HG03565 (cell line): ENCODE data around the gene CEP104.

ENCODE experiments used
- ATAC-seq: cut with Tn5 transposase; IDR thresholded peaks from one replicate; pipeline ENCODE4 v1.9.1; 2021; ENCODE audit warnings: mild to moderate bottlenecking, moderate library complexity; ENCODE audit not compliant: unreplicated experiment

CEP104 gene

GRCh38 chr1:3894626-3895278 is 37.7 kb upstream of the CEP104 start:
- ATAC-seq: no peak

- ATAC-seq: no peak
These were observed 36.2 kb upstream of the CEP104 start for GRCh38 chr1:3893190-3893589.

- ATAC-seq: no peak
These were observed 35.7 kb upstream of the CEP104 start for GRCh38 chr1:3892748-3893147.

DNA sequence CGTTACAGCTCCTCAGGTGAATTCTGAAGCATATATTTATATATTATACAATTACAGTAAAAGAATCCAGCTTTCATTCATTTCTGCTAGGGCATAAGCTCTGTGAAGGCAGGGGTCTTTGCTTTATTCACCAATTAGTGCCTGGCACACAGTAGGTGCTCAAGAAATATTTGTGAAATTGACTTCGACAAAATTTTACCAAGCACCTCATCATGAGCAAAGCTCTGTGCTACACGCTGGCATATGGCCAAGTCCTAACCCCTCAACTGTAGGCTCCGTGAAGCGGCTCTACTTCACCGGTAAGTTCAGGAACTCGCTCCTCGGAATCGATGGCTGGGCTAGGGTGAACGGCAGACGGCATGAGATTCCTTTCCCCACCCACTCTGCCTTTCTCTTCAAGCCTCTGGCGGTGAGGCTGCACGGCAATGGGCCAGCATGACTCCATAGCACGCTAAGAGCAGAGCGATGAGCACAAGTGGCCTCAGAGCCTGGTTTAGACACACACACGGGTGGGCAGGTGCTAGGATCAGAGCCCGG is 34.4 kb upstream of the CEP104 start:
- no peak for ATAC-seq

DNA sequence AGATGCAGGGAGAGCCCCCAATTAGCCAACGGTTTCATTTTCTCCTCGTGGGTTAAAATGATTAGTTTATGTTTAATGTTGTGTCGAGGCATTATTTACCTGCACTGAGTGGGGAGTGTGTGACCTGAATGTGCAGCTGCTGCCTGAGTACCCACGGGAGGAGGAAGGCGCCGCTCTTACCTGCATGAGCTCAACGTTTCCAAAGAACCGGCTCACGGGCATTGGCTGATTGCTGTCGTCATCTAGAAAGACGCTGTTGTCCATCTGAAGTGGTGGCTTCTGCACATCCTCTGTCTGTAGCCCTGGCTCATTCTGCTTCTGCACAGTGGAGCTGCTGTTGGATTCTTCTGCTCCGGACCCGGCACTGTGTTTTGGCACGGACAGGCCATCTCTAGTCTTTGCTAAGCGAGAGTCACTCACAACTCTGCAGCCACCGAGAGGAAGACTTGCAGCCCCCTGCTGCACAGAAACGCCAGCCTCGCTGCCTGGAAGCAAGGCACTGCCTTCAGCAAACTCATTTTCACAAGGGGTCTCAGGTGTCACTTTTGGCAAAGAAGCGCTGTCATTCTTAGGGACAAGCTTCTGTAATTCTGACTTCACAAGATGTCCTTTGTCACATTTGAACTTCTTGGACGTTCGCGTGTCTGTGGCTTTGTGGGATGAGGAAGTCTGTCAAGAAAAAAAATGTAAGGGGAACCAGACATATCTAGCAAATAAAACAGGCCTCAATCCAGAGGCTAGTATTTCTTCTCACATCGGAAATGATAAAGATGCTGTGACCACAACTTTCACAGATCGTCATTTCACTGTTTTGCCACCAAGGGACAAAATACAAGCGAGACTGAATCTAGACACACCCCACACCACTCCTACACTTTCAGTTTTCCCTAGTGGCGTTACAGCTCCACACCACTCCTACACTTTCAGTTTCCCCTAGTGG is 33.6 kb upstream of the CEP104 start:
- no peak for ATAC-seq

DNA sequence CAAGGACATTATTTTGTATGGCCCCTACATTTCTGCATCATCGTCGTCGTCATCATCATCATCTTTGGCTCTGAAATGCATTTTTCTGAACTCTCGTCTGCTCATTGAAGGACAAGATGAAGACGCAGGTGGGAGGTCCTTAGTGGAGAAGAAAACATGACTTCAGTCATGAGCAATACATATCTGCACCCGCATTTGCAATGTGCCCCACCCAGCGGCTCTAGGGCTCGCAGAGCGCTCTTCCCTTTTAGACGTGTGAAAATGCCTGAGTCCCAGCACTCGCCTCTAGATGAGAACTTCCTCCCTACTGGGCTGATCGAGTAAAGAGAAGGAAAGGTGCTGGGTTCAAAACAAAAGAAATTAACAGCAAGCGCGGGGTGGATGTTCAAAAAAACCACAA is 32.9 kb upstream of the CEP104 start:
- ATAC-seq: no peak

- no peak for ATAC-seq
These were observed 31.3 kb upstream of the CEP104 start for GRCh38 chr1:3888301-3888700.

DNA sequence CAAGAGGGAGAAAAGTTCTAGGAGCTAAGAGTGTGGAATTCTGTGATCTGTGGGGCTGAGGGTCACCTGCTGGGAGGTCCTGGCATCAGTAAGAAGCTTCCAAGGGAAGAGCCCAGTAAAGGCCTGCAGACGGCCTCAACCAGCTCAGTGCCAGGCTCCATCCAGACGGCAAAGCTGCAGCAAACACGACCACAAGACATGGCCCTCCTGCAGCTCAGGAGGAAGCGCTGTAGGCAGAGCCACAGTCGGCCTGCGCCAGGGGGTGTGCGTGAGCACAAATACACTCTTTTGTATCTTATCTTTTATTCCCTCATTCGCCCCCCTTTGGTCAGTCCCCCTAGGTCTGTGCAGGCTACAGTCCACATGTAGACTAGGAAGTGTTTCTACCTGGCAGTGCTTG is 29.7 kb upstream of the CEP104 start:
- ATAC-seq: no peak

DNA sequence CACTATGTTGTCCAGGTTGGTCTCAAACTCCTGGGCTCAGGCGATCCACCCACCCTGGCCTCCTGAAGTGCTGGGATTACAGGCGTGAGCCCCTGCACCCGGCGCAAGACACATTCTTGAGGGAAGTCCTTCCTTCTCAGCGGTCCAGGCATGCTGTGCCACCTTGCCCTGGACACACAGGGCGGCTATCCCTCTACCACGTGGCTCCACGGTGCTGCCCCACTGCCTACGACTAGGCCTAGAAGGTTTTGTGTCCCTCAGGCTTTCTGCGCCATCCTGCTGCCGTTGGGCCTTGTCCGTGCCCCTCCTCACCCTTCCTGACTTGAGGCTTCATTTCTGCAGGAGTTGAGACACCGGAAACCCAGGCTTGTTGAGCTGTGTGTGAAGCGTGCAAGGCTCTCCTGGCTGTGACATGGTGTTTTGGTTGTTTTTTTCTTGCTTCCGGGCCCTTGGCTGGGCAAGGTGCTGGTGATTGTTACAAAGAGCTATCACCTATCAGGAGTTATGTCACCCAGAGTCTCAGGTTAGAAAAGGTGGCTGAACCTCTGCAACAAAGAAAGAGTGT is 29.2 kb upstream of the CEP104 start:
- no peak for ATAC-seq

DNA sequence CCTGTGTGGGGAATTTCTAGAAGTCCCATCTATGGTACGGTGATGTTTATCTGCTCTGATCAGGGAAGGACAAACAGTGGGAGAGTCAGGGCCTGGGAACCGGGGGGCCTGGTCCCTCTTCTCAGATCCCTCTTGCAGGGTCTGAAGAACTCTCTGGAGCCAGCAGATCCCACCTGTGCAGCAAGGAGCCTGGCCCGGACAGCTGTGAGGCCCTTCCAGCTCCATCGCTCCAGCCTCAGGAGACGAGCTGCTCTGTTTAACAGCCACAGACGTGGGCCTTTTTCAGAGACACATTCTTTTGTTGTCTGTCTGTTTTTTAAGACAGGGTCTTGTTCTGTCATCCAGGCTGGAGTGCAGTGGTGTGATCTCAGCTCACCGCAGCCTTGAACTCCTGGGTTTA is 28.6 kb upstream of the CEP104 start:
- no peak for ATAC-seq

DNA sequence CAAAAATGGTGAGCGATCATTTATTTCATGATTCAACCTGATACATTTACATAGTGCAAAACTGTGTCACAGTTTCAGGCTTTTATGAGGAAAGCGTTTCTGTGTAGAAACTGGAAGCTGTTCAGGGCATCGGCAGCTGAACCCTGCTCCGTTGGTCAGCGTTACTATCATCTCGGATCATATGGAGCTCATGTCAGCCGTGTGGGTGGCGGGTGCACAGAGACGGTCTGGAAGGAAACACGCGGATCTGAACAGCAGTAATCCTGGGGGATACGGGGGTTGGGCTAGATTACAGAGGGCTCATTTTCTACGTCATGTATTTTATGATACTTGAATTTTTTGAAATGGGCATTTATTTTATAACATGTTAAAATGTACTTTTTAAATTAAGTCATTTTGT is 28.0 kb upstream of the CEP104 start:
- ATAC-seq: no peak

- no peak for ATAC-seq
These were observed 26.3 kb upstream of the CEP104 start for GRCh38 chr1:3883194-3883925.

- no peak for ATAC-seq
These were observed 24.1 kb upstream of the CEP104 start for GRCh38 chr1:3881193-3881480.

DNA sequence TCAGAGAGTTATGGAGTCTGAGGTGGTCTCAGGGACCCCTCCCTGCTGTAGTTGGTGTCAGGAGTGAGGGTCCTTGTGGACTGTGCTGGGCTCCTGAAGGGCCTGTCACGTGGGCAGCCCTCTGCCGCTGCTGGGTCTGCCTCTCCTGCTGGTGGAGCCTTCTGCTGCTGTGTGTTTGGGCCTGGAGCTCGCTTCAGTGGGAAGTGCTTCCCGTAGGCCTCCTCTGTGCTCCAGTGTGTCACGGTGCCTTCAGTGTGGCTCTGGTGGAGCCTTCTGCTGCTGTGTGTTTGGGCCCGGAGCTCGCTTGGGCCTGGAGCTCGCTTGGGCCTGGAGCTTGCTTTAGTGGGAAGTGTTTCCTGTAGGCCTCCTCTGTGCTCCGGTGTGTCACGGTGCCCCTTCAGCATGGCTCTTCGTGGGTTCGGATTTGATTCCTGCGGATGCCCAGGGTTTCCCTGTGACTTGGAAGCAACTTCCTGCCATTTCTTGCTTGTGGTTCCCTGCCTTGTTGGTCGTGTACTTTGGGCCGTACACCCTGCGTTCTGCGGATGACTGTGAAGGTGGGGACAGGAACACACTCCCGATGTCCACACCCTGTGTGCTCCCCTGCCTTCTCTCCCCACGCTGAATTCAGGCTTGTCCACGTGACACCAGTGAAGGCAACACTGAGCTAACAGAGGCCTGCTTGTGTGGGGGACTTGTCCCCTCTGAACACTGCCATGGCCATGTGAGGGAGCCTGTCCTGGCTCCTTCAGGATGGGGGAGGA is 23.6 kb upstream of the CEP104 start:
- ATAC-seq: no peak

DNA sequence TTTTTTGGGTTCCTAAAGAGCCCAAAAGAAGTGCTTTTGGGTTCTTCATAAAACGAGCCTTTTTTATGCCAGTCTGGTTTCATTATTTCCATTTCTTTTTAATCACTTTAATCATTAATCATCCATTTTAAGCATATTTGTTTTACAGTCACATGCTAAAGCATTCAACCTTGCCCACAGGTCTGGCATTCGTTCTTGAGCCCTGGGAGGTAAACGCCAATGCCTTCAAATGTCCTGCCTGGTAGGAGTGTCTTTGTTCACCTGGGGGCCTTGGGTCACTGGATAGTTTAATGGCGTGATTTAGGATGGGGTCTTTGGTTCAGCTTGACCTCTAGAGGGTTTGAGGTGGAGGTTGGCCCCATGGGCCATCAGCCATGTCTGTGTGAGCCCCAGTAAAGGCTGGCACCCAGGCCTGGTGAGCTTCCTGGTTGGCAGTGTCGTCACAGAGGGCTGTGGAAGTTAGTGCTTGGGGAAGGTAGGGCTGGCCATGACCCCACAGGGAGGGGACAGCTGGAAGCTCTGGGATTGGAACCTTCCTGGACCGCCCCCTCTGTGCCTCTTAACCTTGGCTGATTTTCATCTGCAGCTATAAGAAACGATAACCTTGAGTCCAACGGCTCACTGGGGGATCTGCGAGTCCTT is 22.9 kb upstream of the CEP104 start:
- no peak for ATAC-seq

DNA sequence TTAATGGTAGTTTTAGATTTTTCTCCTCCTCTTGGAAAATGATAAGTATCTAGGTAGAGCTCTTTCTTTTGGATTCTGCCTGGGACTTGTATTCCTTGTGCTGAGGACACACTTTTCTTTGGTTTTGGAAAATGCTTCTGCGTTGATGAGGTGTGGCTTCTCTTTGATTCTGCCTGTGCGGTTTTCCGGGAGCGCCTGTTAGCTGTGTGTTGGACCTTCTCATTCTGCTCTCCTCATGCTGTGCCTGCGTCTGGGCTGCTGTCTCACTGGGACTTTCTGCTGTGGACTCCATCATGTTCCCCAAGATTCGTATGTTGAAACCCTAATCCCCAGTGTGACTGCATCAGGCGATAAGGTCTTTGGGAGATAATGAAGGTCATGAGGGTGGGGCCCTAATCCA is 22.1 kb upstream of the CEP104 start:
- ATAC-seq: no peak

- ATAC-seq: no peak
These were observed 19.7 kb upstream of the CEP104 start for GRCh38 chr1:3876716-3877115.

- ATAC-seq: no peak
These were observed 17.7 kb upstream of the CEP104 start for GRCh38 chr1:3874736-3875135.

DNA sequence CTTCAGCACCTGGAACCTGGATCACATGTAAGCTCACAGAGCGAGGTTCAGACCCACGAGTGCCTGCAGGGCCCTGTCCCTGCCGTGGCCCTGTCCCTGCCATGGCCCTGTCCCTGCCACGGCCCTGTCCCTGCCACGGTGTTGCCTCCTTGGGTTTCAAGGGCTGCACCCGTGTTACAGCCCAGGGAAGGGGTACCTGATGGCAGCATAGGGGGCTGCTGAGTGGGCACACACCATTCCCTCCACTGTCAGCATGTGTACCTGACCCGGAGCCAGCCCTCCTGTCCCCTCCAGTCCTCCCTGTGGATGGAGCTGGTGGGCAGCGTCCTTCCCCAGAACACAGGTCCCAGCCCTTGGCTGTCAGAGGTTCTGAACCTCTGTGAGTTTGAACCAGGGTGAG is 15.5 kb upstream of the CEP104 start:
- ATAC-seq: no peak

DNA sequence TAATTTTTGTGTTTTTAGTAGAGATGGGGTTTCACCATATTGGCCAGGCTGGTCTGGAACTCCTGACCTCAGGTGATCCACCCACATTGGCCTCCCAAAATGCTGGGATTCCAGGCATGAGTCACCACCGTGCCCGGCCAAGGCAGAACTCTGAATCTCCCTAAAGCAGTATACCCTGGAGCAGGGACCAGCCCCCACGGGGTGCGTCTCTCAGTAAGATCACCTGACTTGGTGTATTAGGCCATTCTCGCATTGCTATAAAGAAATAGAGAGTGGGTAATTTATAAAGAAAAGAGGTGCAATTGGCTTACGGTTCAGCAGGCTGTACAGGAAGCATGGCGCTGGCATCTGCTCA is 14.4 kb upstream of the CEP104 start:
- no peak for ATAC-seq
